HG03196 (cell line): Measurements from ENCODE around the gene RENBP.

Experiments
- ATAC-seq: cut with Tn5 transposase; IDR thresholded peaks from one replicate; pipeline ENCODE4 v1.9.1; 2021; ENCODE audit not compliant: unreplicated experiment

The RENBP gene

DNA sequence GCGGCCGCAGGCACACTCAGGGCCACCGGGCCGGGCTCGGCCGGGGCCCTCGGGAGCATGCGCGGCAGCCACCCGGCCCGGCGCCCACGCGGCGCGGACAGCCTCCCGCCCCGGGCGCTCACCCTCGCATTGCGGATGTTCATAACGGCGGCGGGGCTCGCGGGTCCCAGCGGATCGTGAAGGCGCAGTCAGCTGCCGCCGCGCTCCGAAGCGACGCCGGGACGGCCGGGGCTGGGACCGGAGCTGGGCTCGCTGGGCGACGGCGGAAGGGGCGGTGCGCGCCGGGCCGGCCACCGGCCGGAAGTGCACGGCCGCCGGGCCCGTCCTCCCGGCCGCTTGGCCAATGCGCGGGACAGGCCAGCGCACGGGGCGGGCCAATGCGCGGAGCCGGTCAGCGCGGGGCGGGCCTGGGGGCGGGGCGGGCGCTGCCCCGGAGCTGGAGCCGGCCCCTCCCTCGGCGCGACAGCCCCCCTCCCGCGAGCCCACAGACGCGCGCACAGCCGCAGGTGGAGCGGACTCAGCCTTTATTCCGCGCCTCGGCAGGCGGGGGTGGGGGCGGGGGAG, 9.6 kb downstream of the RENBP start, which contains the start of gene NAA10:
Gene NAA10, minus strand, starts transcription at position 276 of the 564 bp plus-strand sequence. Its CDS starts 133 bp downstream, at position 143.
- ATAC-seq, result peak; percentile 80

DNA sequence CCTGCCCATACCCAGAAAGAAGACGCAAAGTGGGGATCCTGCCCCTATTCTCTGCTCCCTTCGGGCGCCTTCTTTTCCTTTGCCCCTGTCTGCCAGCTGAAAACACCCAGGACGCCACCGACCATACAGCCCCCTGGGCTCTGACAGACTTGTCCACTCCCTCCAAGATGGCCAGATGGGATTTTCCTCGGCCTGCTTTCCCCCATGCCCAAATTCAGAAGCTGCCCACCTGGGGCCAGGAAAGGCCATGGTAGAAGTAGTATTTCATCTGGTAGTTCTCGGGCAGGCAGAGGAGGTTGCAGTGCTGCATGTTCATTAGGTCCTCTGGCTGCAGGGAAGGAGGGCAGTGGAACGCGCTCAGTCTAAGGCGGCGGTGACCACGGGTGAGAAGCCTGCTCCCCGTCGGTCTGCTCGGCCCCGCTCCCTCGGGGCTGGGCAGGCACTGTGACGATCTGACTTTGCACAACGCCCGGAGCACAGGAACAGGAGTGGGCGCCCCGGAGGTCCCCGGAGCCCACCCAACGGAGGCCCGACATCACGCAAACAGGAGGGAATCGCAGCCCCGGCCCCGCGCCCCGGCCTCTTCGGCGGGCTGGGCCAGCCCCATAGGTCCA, 10.2 kb downstream of the RENBP start:
- ATAC-seq, result peak; percentile 17

DNA sequence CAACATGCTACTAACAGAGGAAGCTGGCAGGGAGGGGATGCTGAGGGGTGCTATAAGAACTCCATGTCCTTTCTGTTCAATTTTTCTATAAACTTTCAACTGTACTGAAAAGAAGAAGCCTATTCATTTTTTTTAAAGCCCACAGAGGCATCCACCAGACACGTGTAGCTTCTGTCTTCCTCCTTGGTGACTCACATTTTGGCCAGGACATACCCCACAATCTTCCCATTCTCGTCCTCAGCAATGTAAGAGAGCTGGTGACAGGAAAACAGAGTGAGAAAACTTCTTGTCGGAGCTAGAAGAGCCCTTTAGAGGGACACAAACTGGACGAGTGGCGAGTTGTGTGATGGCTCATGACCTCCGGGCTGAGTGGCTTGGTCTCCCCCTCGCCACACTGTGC, 10.7 kb downstream of the RENBP start:
- no peak for ATAC-seq

DNA sequence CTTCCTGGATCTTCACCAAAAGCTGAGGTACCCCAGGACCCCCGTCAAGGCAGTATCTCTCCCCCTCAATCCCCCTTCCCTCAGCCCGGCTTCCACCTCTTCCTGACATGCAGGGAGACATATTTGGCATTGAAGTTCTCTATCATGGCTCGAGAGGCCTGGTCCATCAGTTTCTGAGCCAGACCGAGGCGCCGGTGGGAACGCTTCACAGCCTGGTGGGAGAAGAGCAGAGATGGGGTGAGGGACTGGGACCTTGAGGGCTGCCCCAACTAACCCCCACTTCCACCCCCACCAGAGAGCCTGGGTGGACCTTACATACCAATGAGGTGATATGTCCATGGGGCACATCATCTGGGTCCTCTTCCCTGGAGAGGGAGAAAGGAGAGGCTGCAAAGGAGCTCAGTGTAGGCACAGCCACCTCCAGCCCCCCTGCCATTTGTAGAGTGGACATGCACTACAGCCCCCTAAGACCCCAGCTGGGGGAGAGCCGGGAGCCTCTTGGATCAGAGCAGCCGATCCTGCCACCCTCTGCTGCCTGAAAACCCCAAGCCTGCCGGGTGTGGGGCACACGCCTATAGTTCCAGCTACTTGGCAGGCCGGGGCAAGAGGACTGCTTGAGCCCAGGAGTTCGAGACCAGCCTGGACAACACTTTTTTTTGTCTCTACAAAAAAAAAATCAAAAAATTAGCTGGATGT, 12.1 kb downstream of the RENBP start:
- no peak for ATAC-seq

DNA sequence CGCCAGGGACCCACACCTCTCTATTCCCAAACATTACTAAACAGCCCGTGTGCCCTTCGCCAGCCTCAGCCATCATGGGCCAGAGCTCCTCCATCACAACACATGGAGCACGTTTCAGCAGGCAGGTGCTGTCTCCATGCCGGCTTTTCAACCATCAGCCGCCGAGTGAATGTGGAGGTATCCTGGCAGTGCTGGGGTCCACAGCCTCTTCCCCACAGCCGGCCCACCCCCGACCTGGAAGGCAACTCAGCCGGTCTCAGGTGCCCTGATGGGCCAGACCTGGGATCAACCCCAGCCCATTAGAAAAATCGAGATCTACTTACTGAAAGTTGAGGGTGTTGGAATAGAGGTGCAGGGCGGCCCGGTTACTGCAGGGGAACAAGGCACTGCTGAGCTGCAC, 12.7 kb downstream of the RENBP start:
- no peak for ATAC-seq

DNA sequence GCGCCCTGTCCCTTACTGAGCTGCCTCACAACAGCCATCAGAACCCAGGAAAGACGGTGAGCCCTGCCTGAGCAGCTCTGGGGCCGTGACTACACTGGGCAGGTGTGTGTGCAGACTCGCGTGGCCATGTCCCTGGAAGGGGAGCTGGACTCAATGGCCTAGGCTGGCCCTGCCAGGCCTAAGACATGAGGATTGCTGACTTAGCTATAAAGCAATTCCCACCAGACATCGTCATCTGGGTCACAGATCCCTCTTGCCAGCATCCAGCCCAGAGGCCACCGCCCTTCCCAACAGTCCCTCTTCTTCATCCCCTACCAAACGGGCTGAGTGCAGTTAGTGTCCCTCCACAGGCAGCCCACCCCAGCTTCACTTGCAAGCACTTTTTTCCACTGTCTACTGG, 13.3 kb downstream of the RENBP start:
- ATAC-seq, result no peak

DNA sequence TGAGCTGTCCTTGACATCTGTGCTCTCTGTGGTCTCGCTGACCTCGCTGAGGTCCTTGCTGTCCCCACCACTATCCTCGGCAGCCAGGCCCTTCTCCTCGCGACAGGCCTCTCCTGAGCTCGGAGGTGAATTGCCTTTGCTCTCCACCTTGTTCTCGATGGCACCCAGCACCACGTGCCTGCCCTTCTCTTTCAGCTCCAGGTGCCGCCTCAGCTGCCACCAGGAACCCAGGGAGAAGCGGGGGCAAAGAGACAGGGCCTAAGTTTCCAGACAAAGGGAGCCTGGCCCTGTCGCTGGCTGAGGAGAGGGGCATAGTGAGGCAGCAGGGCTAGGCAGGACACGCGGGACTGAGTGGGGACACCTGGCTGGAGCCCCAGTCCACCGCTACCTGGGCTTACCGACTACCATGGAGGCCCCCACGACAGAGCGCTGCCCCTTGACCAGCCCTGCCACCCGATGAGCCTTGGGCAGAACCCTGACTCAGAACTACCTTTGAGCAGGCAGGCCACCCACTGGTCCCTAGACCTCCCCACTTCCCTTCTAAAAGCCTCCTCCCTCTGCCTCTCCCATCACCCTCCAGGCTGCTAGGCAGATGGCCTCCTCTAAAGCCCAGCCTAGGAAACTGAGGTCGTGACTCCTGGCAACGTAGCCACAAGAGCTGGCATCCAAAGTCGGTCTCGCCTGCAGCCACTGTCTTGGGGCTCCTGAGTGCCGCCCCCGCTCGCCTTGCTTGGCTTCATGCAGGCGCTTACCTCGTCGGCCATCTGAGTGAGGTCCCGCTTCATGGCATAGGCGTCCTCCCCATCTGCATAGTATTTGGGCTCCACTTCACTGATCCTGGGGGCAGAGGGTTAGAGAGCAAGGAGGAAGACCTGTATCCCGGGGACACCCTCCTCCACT, 14.2 kb downstream of the RENBP start:
- ATAC-seq, result no peak

DNA sequence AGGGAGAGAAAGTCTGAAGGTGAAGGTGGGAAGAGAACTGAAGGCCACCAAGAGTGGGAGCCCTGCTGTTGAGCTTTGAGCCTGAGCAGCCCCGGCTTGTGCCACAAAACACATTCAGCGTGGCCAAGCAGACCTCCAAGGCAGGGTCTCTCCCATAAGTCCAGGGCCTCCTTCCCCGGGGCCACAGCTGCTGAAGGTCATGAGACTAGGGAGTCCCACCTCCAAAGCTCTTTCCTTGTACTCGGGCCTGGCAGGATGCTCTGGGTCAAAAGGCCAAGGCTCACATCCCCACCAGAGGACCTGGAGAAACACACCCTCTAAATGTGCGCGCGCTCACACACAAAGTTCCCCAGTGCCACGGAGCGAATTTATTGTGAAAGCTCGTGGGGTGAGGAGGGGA, 14.9 kb downstream of the RENBP start:
- ATAC-seq, result no peak

DNA sequence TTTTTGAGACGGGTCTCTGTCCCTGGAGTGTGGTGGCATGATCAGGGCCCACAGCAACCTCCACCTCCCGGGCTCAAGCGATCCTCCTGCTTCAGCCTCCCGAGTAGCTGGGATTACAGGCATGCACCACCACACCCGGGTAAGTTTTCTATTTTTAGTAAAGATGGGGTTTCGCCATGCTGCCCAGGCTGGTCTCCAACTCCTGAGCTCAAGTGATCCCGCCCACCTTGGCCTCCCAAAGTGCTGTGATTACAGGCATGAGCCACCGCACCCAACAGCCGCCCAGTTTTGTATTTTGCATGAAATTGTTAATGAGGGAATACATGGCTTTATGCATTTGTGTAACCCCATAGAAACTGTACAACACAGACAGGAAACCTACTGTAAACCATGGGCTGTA, 15.6 kb downstream of the RENBP start:
- ATAC-seq, result no peak

DNA sequence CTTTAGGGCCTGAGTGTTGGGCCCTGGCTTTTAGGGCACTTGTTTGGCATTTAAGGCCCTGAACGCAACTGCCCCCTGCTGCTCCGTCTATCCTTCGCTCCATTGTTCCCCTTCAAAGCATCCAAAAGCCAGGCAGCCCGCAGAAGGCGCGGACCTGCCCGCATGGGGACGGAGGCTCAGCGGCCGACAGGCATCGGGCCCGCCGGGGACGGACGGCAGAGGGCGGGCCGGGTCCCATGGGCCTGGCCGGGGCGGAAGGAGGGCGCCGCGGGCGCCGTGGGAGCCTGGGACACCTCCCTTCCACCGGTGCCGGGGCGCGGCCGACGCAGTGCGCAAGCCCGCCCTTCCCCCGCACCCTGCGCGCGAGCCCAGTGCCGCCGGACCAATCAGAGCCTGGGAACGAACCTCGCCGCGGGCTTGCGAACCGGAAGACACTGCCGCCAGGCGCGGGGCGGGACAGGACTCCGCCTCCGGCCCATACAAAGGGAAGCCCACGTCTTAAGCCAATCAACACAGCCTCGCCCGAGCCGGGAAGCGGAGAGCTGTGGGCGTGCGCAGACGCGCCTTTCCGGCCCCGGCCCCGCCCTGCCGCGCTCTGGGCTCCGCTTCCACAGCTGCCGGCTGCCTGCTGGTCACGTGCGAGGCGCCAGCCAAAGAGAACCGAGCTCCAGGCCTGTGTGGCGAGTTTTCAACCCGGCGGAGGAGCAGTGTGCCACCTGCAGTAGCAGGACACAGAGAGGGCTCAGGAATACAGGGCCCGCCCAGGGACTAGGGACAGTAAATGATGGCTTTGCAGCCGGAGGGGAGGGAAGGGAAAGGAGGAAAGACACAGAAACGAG, 16.3 kb downstream of the RENBP start:
- ATAC-seq, result peak; percentile 61

DNA sequence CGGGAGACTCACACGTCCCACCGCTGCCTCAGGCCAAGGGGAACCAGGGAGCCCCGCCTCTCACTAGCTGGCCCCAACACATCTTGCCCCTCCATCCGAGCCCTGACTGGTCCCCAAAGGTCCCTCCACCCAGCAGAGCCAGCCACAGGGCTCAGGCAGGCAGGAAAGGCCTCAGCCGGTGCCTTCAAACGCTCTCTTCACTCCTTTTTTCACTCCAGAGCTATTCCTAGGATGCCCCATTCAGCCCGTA, 16.8 kb downstream of the RENBP start:
- ATAC-seq, result no peak

DNA sequence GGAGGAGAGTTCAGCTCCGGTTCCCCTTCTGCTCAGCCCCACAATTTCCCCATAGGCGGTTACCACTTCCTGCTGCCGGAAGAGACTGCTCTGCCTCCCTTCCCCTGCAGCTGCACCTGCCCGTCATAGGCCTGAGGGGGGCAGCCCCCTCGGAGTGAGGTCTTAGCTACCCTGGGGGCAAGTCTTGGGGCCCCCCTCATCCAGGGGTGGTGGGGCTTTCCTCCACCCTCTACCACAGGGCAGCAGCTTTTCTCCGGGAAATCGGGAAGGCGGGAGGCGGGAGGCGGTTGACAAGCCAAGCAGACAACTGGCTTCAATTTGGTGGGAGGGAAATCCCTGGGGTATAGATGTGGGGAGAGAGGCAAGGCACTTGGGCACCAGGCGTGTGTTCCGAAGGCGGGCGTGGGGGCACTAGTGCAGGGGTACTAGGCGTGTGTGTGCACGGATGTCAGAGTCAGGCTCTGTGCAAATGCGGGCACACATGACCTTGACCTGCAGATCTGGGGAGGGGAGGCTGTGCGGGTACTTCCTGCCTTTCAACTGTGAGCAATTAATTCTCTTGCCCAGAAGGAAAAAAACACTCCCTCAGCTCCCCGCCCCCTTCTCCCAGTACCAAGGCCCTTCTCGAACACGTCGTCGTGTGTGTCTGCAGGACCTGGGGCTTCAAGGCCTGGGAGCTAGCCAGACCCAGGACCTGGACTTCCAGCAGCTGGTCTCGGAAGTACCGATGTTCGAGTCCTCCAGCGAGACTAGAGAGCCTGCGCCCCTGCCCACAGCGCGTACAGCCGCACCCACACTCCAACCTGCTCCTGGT, 17.4 kb downstream of the RENBP start:
- ATAC-seq, result peak; percentile 41

DNA sequence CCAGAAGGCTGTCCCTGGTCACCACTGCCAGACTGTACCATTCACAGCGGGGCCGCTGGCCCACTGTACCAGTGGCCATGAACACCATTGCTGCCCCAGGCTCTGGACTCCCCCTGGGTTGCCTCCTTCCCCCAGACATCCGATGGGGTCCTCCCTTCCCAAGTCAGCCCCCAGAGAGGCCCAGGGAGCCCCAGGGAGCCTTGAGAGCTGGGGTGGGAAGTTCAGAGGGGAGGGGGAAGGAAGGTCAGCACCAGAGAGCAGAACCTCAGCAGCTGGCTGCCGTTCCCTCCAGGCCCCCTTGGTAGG, 17.9 kb downstream of the RENBP start:
- no peak for ATAC-seq

DNA sequence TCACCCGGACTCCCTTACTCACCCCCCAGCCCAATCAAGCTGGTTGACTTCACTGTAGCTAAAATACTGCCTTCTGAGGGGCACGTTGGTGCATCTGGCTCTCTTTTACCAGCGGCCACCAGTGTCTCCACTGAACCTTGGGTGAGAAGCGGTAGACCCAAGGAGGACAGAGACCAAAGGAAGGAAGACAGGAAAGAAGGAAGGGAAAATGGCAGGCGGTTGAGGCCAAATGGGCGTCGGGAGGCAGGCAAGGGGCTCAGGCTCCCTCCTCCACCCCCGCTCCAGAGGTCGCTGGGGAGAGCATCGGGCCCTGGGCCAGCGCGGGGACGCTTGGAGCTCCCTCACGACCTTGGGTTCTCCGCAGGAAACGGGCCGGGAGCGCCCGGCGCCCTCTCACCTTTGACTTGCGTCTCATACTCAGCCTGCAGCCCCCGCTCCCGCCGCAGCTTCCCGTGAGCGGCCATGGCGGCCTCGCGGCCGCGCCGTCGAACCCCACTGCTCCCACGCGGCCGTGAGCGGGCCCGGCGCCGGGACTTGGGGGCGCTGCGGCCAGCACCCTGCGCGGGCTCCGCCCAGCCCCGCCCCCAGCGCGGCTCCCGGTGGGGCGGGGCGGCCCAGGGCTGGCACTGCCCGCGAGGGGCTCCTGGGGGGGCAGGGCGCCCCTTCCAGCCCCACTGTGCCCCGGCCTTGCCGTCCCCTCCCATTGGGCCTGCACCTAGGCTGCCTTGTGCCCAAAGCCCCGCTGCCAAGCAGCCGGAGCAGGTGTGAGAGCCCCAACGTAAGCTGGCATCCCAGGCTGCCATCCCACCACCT, 18.5 kb downstream of the RENBP start, which contains the start of gene ARHGAP4:
Gene ARHGAP4, minus strand, starts transcription at position 526 of the 813 bp plus-strand sequence. Its CDS starts 62 bp downstream, at position 464.
- ATAC-seq, result no peak

DNA sequence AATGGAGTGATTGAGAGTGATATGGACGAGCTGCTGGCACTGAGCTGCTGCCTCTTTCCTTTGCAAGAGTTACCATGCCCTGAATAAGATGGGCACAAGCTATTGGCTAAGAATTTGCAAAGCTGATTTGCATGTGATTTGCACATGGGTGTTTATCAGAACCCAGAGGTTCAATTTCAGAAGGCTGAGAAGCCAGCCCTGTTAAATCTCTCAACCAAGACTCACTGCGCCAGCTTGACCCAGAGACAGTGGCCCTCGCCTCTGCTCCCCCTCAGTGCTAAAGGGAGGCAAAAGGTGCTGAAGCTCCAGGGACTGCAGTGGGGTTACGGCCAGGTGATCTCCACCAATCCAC, 19.1 kb downstream of the RENBP start:
- no peak for ATAC-seq

DNA sequence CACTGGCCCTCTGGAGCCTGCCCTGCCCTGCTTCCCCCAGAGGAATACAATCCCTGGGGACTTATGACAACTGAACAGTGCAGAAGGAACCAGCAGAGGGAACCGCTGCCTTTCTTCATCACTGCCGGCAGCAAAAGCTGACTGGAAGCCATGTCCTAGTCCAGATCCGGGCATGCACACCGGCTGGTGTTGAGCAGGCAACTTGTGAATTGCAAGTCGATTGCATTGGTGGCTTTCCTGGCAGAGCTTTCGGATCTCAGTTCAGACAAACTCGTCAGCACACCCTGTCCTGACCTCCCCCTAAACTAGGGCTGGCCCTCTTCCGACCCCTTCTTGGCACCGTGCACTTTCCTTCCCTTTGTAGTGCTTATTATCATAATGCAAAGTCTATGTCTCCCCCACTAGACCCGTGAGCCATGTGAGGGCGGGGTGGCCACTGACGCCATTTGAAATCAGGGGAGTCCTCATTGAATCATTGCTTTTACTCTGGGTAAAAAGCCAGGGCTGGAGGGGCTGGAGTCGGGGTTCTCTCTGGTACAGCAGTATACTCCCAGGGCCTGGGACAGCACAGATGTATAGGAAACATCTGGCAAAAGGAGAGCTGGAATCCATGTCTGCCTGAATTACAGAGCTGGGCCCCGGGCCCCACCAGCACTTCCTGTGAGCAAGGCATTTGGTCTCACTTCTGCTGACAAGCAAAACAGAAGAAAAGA, 20.1 kb downstream of the RENBP start:
- ATAC-seq, result no peak

DNA sequence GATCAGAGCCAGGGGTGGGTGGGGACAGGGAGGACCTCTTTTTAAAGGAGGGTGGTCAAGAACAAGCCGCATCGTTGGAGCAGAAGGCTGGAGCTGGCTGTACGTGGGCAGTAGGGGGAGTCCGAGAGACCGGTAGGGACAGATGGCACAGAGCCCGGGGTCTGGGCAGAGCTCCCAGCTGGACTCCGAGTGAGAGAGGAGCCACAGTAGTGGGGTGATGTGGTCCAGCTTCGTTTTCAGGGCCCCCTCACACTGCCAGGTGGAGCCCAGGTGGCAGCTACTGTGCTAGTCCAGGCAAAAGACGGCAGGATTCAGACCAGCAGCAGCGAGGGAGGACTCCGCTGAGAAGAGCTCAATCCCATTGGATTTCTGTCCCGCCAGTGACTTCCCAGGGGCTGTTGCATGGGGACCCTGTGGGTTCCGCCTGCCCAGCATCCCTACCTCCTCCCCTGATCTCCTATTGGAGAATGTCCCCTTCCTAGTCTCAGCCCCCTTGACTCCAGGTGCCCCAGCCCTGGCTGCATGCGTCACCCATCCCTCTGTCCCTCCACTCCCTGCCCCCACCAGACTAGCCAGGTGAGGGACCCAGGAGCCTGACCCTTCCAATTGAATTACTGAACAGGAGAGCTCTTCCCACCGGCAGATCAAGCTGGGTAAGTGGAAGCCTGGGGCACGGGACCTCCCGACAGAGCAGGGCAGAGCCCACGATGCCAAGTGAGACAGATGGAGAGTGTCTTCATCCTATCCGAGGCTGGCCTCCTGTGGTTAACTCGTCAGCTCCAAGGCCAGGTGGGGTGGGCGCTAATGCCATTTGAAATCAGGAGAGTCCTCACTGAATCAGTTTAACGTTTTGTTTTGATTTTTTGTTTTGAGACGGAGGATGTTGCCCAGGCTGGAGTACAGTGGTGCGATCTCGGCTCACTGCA, 21.2 kb downstream of the RENBP start:
- no peak for ATAC-seq
